ENCODE data around the gene SOX30.

GRCh38 chr5:157618191-157618765 is 34.0 kb downstream of the SOX30 start:
- TF ChIP-seq CTCF (IDR thresholded peaks at IDR 0.05; ENCODE audit: low read length) (no peak), EZH2phosphoT487 (IDR thresholded peaks at IDR 0.05; ENCODE audit: low read length) (no peak)
